HG03025 (cell line): ENCODE results near the gene EP400.
"Not testable (repeated sequence)": the region's sequence is repeated elsewhere in the genome, so short reads cannot be mapped to it uniquely, and the experiment has no call there.

Experiments used
- ATAC-seq: cut with Tn5 transposase; IDR thresholded peaks from one replicate; pipeline ENCODE4 v1.9.1; 2021; ENCODE audit warnings: mild to moderate bottlenecking, moderate library complexity; ENCODE audit not compliant: unreplicated experiment, low FRiP score

The EP400 gene

GRCh38 chr12:131983026-131983425 is 33.3 kb downstream of the EP400 start:
- ATAC-seq: no peak

DNA sequence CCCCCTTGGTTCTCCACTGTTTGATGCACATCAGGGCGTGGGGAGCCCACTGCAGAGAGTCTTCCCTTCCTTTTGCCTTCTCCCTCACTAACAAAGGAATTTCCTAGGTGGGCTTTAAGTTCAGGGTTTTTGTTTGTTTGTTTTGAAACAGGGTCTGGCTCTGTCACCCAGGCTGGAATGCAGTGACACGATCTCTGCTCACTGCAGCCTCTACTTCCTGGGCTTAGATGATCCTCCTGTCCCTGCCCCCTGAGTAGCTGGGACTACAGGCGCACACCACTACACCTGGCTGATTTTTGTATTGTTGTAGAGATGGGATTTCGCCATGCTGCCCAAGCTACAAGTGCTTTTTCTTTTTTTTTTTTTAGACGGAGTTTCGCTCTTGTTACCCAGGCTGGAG is 33.8 kb downstream of the EP400 start:
- ATAC-seq: no peak

DNA sequence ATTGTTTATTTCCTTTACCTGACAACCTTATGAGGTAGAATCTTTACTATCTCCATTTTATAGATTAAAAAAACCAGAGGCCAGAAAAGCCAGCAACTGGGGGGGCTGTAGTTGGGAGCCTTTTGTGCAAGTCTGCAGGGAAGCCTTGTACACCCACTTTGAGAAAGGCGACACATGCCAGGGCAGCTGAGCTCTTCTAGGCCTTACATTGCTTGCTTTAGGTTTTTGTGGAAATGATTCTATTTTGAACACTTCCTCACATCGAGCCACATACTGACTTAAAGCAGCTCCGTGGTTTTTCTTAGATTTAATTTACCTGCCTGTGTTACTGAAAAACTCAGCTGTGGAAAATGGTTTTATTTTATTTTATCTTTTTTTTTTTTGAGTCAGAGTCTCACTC is 34.6 kb downstream of the EP400 start:
- no peak for ATAC-seq

DNA sequence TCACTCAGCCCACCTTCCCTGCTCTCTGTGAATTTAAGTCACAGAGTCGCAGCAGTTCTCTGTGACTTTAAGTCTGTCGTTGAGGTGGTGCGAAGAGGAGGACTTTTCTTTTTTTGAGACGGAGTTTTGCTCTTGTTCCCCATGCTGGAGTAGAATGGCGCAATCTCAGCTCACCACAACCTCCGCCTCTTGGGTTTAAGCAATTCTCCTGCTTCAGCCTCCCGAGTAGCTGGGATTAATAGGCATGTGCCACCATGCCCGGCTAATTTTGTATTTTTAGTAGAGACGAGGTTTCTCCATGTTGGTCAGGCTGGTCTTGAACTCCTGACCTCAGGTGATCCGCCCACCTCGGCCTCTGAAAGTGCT is 35.8 kb downstream of the EP400 start:
- ATAC-seq: not testable (repeated sequence)

- no peak for ATAC-seq
These were observed 36.6 kb downstream of the EP400 start for GRCh38 chr12:131986361-131986760.

GRCh38 chr12:131986910-131987309 is 37.2 kb downstream of the EP400 start:
- ATAC-seq: no peak

DNA sequence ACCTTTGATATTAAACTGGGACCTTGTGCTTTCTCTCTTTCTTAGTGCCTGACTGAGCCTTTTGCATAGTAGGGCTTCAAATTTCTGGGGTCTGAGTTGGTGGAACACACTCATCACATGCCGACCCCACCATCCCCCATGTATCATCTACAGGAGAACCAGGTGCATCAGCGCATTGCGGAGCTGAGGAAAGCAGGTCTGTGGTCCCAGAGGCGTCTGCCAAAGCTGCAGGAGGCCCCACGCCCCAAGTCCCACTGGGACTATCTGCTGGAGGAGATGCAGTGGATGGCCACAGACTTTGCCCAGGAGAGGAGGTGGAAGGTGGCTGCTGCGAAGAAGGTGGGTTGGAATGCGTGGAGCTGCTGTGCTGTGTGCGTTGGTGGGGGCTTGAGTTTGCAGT is 37.8 kb downstream of the EP400 start:
- no peak for ATAC-seq

- no peak for ATAC-seq
These were observed 38.5 kb downstream of the EP400 start for GRCh38 chr12:131988054-131988796.

DNA sequence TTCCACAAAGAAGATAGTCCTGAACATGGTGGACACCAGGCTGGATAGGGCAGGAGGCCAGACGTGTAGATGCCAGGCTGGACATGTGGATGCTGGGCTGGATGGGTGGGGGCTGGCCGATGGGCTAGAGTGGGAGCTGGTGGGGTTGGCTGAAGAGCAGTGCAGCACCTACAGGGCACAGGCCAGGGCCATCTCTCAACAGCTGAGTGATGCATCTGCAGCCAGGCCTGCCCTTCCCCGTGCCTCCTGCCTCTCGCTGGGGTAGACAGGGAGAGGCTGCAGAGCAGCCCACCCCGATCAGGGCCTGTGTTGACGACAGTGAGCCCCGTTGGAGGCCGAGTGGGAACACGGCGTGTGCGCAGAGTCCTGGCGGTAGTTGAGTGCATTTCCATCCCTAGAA is 39.3 kb downstream of the EP400 start:
- no peak for ATAC-seq

DNA sequence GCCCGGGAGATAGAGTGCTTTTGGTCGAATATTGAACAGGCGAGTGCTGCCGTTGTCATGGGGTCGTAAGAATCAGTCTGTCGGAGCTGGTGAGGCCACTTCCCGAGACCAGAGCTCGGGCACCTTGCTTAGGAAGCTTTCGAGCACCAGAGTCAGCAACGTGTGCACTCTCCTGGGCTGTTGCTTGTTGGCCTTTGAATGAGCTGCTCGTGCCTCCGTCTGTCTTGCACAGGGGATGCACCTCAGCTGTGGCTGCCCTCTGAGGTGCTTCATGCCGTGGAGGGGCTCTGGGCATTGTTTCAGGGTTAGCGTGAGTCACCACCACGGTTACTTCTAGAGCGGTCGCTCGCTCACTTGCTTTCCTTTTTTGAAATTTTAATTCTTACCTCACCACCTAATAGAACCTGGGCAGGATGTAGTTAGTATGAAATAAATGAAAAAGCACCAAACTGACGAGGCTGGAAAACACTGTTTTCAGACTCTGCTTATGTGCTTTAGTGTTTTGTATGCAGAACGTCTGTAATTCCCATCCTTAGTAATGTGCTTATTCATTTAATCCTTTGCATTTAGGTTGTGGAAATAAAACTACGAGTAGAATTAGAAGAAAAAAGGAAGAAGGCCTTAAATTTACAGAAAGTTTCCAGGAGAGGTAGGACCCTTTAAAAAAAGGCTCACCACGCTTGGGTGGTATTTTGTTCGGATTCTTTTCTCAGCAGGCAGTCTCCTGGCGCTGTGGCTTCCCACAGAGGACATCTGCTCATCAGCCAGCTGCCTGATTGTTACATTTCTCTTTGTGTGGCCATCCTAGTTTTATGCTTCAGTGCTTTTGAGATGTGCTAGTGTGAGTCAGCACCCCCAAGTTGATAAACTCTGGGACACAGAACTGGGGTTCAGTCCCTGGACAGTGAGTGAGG is 40.6 kb downstream of the EP400 start:
- no peak for ATAC-seq

DNA sequence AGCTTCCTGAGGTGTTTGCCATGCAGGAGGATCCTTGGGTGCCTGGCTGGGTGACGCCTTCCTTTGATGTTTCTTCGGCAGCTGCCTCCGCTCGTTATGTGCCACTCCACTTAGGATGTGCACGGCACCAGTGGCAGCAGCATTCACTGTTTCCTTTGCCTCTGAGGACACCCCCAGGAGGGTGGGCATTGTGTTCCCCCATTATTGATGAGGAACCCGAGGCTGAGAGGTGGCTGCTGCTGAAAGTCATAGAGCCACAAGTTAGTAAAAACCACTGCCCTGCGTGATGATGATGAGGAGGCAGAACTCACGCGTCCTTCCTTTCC is 41.2 kb downstream of the EP400 start:
- no peak for ATAC-seq

- ATAC-seq: no peak
These were observed 42.2 kb downstream of the EP400 start for GRCh38 chr12:131991816-131992430.

- no peak for ATAC-seq
These were observed 44.8 kb downstream of the EP400 start for GRCh38 chr12:131994589-131994988.

GRCh38 chr12:132000286-132000872 is 50.6 kb downstream of the EP400 start:
- ATAC-seq: no peak

DNA sequence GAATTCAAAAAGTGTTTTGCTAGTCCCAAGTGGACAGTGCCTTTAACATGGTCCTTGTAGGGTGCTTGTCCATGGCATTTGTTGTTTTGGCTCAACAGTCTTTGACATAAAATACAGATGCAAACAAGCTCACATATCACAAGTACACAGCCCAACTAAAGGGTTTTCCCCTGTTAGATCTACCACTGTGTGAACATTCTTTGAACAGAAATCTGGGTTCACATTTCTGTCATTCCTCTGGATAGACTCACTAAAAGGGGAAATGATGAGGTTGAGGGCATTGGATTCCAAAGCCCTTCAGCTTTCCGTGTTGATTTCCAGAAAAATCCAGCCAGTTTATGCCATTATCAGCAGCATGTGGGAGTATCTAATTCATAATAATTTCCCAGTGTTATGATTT is 54.1 kb downstream of the EP400 start:
- no peak for ATAC-seq

GRCh38 chr12:132004946-132005345 is 55.2 kb downstream of the EP400 start:
- ATAC-seq: no peak

- ATAC-seq: no peak
These were observed 56.4 kb downstream of the EP400 start for GRCh38 chr12:132006056-132006680.

DNA sequence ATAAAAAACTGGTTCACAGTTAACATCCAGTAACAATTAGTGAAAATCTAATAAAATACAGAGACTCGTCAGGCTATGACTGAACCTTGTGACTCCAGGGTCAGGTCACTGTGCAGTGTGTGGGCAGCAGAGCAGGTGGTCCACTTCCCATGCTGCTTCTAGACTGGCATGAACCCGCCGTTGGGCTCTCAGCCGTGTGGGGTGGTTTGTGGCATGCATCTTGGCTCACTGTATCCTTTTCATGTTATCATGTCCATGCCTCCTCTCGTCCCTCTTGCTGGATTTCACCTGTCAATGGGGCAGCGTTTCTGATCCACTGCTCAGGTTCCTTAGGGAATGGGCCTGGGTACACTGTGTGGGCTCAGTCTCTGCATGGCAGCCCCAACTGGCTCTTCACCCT is 57.3 kb downstream of the EP400 start:
- ATAC-seq: no peak

DNA sequence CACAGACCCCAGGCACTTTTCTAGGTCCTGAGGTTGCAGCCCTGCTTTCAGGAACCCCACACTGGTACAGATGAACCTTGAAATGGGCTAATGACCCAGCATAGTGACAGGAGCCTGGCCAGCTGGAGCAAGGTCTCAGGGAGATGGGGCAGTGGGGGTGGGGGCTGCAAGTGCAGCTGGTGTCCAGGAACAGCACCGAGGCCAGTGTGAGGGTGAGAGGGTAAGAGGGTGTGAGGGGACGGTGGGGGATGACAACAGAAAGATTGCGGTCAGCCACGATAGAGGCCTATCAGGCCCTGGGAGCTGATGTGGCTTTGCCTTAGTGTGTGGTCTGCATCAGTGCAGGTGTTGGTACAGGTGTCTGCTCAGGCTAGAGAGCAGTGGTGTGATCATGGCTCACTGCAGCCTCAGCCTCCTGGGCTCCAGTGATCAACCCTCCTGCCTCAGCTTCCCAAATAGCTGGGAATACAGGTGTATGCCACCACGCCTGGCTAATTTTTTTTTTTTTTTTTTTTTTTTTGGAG is 59.7 kb downstream of the EP400 start:
- no peak for ATAC-seq

DNA sequence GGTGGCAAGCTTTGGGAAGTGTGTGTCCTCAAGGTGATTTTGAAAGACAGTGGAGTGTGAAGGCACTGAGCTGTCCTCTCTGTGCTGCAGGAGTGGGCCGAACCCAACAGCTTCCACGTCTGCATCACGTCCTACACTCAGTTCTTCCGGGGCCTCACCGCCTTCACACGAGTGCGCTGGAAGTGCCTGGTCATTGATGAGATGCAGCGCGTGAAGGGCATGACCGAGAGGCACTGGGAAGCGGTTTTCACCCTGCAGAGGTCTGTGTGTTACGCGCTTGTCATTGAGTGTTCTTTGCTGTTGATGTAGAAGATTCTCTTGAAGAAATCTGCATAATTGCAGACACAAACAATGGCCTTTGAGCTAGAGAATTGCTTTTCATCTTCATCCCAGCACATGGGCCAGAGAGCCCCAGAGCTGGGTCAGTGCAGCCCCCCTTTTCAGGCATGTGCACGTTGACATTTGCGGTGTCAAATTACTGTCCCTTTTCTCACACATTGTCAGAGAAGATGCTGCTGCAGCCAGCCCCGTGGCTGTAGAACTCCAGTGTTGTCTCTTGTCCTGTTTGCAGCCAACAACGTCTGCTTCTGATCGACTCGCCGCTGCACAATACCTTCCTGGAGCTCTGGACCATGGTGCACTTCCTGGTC is 63.3 kb downstream of the EP400 start:
- no peak for ATAC-seq
